ENCODE results near the gene ATP8A2.

The ATP8A2 gene

DNA sequence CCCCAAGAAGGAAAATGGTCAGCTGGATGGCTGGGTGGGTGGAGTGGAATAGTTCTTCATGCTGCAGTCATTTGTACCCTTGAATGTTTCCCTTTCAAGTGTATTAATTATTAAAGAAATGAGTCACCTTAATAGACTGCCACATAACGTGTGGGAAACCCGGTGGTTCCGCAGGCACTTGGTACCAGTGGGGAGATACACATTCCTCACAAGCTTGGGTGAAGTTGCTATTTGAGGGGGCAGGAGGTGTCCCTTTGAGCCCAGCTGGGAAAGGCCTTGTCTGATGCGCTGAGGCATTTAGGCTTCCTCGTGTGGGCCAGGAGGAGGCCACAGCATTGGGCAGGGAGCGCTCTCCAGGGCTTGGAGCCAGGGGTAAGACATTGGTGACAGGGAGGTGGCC lies 57.7 kb downstream of the ATP8A2 start:
- H3K27ac ChIP-seq, result no peak overlapping the region
- TF ChIP-seq, protein P1, sequence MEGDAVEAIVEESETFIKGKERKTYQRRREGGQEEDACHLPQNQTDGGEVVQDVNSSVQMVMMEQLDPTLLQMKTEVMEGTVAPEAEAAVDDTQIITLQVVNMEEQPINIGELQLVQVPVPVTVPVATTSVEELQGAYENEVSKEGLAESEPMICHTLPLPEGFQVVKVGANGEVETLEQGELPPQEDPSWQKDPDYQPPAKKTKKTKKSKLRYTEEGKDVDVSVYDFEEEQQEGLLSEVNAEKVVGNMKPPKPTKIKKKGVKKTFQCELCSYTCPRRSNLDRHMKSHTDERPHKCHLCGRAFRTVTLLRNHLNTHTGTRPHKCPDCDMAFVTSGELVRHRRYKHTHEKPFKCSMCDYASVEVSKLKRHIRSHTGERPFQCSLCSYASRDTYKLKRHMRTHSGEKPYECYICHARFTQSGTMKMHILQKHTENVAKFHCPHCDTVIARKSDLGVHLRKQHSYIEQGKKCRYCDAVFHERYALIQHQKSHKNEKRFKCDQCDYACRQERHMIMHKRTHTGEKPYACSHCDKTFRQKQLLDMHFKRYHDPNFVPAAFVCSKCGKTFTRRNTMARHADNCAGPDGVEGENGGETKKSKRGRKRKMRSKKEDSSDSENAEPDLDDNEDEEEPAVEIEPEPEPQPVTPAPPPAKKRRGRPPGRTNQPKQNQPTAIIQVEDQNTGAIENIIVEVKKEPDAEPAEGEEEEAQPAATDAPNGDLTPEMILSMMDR (conservative IDR thresholded peaks at IDR 0.05), result no peak
- no peak for TF ChIP-seq ZFX (IDR thresholded peaks at IDR 0.05)

- no peak for TF ChIP-seq ZFX (IDR thresholded peaks at IDR 0.05)
- TF ChIP-seq, protein P1 (conservative IDR thresholded peaks at IDR 0.05), result no peak
- no peak overlapping the region for H3K27ac ChIP-seq
Observed at GRCh38 chr13:25432691-25433090, 60.9 kb downstream of the ATP8A2 start.

DNA sequence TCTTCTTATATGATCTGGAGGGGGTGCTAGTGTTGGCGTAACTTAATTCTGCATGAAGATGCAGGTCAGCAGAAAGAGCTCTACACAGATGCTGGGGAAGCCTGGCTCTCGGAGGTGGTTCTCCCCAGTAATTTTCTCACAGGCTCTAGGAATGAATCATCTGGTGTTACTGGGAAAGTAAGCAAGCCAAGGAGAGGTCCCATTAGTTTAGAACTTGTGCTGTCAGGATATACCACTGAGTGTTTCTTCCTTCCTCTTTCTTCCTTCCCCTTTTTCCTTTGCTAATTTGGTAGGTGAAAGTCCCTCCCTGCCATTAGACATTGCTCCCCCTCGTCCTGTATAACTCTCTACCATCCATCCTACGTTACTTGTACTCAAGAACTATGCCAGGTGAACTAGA lies 68.3 kb downstream of the ATP8A2 start:
- H3K27ac ChIP-seq, result no peak overlapping the region
- TF ChIP-seq, protein P1 (conservative IDR thresholded peaks at IDR 0.05), result no peak
- no peak for TF ChIP-seq ZFX (IDR thresholded peaks at IDR 0.05)

DNA sequence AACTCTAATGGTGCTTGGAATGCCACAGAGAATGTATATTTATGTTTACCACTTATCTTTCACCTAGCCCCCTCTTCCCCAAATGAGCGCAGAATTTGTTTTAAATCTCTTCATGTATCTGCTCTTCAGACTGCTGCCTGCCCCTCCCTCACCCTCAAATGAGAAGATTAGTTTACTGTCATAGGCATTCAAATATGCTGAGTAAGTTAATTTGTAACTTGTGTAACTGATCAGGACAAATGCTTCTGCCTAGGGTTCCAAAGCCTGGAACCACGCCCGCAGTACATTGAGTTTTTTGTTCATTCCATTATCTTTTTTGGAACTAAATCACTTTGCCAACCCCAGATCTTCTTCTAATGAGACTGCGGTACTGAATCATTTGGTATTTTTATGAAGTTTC lies 74.5 kb downstream of the ATP8A2 start:
- H3K27ac ChIP-seq, result no peak overlapping the region
- TF ChIP-seq, protein P1 (conservative IDR thresholded peaks at IDR 0.05), result no peak
- TF ChIP-seq ZFX (IDR thresholded peaks at IDR 0.05), result no peak

GRCh38 chr13:25447396-25447795 lies 75.6 kb downstream of the ATP8A2 start:
- no peak overlapping the region for H3K27ac ChIP-seq
- no peak for TF ChIP-seq ZFX (IDR thresholded peaks at IDR 0.05)
- TF ChIP-seq, protein P1 (conservative IDR thresholded peaks at IDR 0.05), result no peak

DNA sequence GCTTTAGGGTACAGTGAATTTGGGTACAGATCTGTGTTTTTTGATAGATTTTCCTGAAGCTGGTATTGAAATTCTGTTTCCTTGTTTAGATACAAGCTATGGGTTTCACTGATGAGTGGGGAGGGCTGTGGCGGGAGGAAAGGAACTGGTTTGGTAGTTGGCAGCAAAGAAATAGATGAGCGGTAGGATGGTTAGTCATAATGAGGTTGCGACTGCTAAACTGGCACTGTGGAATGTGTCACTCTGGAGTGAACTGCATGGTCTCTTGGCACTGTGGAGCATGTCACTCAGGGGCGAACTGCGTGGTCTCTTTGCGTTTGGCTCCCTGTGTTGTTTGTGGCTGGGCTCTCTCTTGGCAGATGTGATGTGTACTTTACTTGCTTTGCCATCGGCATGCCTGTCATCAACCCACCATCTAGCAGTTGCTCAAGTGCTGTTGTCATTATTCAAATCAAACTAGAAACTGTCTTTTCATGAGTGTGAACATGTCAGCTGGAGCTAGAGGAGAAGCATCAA lies 82.1 kb downstream of the ATP8A2 start:
- TF ChIP-seq ZFX (IDR thresholded peaks at IDR 0.05), result no peak
- TF ChIP-seq, protein P1 (conservative IDR thresholded peaks at IDR 0.05), result no peak
- H3K27ac ChIP-seq, result no peak overlapping the region

- H3K27ac ChIP-seq, result no peak overlapping the region
- TF ChIP-seq, protein P1 (conservative IDR thresholded peaks at IDR 0.05), result no peak
- no peak for TF ChIP-seq ZFX (IDR thresholded peaks at IDR 0.05)
Observed at GRCh38 chr13:25455146-25455545, 83.4 kb downstream of the ATP8A2 start.
